Natural killer cell treated with Interleukin-12 subunit alpha and Interleukin-12 subunit beta and Interleukin-15 and Interleukin-18, amount 100 ng/mL, for 72 hours (primary cell): Measurements from ENCODE around the gene RBM39. TPM values are rescaled to one million over a fixed set of nuclear protein-coding genes. Genes with fewer than 3 reads are reported as not detected.
"Not testable (repeated sequence)": the region's sequence is repeated elsewhere in the genome, so short reads cannot be mapped to it uniquely, and the experiment has no call there.

Source experiments
- ATAC-seq, 2 donors: fragments of 150-1000 bp; cut with Tn5 transposase in 1 of 2; sonication (Bioruptor Pico), chemical (Tn5 transposase) in 1 of 2; 2 replicates each; pipeline ENCODE4 v1.10.0; 2021
- DNase-seq: peaks from one replicate; pipeline ENCODE4 v3.0.0; 2022; ENCODE audit warnings: low spot score
- H3K27ac Mint-ChIP-seq, 2 donors: 1 replicate in 1 of 2; 2 replicates in 1 of 2; pipeline ENCODE4 v1.8.0; 2022; ENCODE audit warnings: mixed read lengths in 2 of 2, mild to moderate bottlenecking in 1 of 2, moderate library complexity in 1 of 2
- H3K27me3 Mint-ChIP-seq, 2 donors: 1 replicate in 1 of 2; 2 replicates in 1 of 2; pipeline ENCODE4 v1.8.0; 2022; ENCODE audit warnings: mixed read lengths in 2 of 2
- H3K36me3 Mint-ChIP-seq: one replicate; pipeline ENCODE4 v1.8.0; 2022; ENCODE audit warnings: mixed read lengths
- H3K4me1 Mint-ChIP-seq, 2 donors: 1 replicate in 1 of 2; 2 replicates in 1 of 2; pipeline ENCODE4 v1.8.0; 2022; ENCODE audit warnings: low read depth in 2 of 2, mixed read lengths in 2 of 2, mild to moderate bottlenecking in 1 of 2
- H3K4me3 Mint-ChIP-seq: one replicate; pipeline ENCODE4 v1.8.0; 2022; ENCODE audit warnings: mixed read lengths
- H3K9me3 Mint-ChIP-seq: 2 replicates; pipeline ENCODE4 v1.8.0; 2022; ENCODE audit warnings: mixed read lengths
- total RNA-seq, 2 donors: library from RNA; stranded (reverse); gene quantifications; one replicate each; pipeline ENCODE4 v1.2.3, GENCODE V29; 2022

RBM39 gene
- total RNA-seq, 2 donors from 2014 or later = 404 to 438 TPM

DNA sequence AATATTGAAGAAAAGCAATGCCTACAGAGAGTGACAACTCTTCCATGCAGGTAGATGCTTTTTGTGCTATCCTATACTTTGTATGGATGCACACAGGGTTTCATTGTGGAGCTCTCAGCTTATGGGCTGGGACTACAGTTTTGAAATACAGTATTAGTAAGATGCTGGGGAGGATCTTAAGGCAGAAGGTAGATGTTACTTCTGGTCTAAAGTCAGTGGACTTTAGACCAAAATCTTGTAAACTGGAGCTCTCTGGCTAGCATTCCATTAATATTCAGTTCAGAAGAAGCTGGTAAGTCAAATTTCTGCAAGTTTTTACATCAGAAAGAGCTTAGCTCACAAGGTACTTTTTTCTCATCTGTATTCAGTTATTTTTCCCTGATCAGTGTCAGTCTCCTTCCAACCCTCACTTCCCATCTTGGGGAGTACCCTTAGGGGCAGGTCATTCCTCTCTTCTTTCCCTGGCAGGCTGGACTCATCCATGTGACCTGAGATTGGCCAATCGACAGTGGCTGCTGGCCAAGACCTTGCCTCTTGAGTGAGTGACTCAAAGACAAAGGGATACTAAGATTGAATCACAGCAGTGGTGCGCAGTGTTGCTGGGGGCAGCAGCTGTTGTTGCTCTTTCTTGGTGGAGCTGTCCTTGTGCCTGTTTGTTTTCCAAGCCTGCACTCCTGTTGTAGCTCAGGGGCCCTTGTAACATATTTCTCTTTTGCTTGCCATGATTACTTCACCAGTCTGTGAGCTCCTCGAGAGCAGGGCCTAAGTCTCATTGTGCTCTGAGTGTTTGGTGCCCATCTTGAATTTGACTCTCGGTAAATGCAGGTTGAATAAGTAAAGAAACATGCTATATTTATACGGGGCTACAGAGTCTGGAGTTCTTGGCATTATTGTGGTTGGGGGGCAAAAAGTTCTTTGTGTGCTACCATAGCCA lies 26.9 kb upstream of the RBM39 start:
- H3K27me3 Mint-ChIP-seq = no peaks in the 10 kb centered on the region
- H3K27ac Mint-ChIP-seq = peak overlapping the region; percentile 100
- peak overlapping the region; percentile 93 for H3K4me3 Mint-ChIP-seq
- peaks cover 15% of the 10 kb centered on the region for H3K36me3 Mint-ChIP-seq
- peaks cover 43 to 50% of the 10 kb centered on the region in 2 donors for H3K4me1 Mint-ChIP-seq
- DNase-seq (no peak), ATAC-seq (no peak)
- H3K9me3 Mint-ChIP-seq = no peaks in the 10 kb centered on the region

DNA sequence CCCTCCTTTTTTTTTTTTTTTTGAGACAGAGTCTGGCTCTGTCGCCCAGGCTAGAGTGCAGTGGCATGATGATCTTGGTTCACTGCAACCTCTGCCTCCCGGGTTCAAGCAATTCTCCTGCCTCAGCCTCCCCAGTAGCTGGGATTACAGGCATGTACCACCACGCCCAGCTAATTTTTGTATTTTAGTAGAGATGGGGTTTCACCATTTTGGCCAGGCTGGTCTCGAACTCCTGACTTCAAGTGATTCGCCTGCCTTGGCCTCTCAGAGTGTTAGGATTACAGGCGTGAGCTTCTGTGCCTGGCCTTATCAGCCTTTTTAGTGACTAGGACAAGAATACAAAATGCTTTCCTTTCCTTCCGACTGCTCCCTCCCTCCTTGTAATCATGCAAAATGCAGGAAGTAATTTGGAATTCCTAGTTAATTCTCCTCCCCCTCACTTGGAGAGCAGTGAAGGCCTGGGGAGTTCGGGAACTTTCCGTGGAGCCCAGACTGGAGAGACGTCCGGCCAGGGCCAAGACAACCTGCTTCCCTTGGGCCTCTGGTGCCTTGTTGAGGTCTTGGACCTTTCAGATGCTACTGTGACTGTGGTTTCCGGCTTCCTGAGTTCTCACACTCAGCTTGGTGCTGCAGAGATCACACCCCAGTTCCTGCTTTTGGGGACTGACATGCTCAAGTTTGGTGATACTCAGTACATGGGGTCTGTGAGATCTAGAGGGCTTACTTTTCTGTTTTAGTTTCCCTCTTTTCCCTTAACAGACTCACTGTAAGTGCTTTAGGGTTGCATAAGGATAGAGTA lies 25.8 kb upstream of the RBM39 start:
- DNase-seq (peak; percentile 83), ATAC-seq (peak; percentile 12 to 51)
- H3K4me1 Mint-ChIP-seq = peaks cover 33 to 39% of the 10 kb centered on the region in 2 donors
- H3K4me3 Mint-ChIP-seq = peak overlapping the region; percentile 93
- H3K27ac Mint-ChIP-seq = peak overlapping the region; percentile 100
- H3K36me3 Mint-ChIP-seq = peaks cover 8% of the 10 kb centered on the region
- H3K27me3 Mint-ChIP-seq = no peaks in the 10 kb centered on the region
- no peaks in the 10 kb centered on the region for H3K9me3 Mint-ChIP-seq

DNA sequence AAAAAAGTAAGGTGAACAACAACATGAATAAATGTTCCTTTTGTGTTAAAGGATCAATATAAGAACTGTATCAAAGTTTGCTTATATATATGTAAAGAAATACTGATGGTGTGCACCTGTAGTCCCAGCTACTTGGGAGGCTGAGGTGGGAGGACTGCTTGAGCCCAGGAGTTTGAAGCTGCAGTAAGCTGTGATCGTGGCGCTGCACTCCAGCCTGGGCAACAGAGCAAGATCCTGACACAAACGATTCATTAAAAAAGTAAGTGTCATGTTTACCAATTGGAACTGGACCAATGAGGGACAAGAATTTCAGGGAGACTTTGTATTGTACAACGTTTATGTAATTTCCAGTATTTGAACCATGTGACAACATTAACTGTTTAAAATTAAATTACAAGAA lies 24.8 kb upstream of the RBM39 start:
- peak overlapping the region; percentile 100 for H3K27ac Mint-ChIP-seq
- H3K4me3 Mint-ChIP-seq = no peak overlapping the region
- H3K4me1 Mint-ChIP-seq = peaks cover 30 to 35% of the 10 kb centered on the region in 2 donors
- H3K36me3 Mint-ChIP-seq = peaks cover 8% of the 10 kb centered on the region
- ATAC-seq = no peak
- H3K27me3 Mint-ChIP-seq = no peaks in the 10 kb centered on the region
- H3K9me3 Mint-ChIP-seq = no peaks in the 10 kb centered on the region
- DNase-seq = no peak

DNA sequence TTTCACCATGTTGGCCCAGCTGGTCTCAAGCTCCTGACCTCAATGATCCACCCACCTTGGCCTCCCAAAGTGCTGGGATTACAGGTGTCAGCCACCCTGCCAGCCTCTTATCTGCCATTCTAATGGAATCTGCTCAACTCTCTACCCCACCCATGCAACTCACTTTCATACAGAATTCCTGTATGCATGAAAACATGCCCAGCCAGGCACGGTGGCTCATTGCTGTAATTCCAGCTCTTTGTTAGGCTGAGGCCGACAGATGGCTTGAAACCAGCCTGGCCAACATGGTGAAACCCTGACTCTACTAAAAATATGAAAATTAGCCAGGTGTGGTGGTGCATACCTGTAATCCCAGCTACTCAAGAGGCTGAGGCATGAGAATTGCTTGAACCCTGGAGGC lies 22.9 kb upstream of the RBM39 start:
- not testable (repeated sequence) for DNase-seq, H3K4me3 Mint-ChIP-seq, H3K27ac Mint-ChIP-seq, ATAC-seq, H3K27me3 Mint-ChIP-seq, H3K9me3 Mint-ChIP-seq, H3K36me3 Mint-ChIP-seq
- peaks cover 22 to 25% of the 10 kb centered on the region in 2 donors for H3K4me1 Mint-ChIP-seq

DNA sequence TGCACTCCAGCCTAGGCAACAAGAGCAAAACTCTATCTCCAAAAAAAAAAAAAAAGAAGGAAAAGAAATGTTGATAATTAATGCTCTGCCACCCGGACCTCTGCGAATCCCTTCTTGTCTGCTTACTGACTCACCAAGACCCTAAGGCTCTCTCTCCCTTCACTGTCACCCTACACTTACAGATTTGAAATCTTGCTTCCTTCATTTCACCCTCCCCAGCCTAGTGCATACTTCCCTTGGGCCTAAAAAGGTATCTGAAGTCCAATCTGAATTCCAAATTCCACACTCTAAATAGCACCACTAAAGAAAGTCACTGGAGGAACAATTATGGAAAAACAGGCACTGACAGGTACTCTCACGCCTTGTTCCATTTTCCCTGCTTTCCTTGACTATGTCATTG lies 20.4 kb upstream of the RBM39 start:
- H3K27ac Mint-ChIP-seq = no peak overlapping the region
- no peaks in the 10 kb centered on the region for H3K9me3 Mint-ChIP-seq

DNA sequence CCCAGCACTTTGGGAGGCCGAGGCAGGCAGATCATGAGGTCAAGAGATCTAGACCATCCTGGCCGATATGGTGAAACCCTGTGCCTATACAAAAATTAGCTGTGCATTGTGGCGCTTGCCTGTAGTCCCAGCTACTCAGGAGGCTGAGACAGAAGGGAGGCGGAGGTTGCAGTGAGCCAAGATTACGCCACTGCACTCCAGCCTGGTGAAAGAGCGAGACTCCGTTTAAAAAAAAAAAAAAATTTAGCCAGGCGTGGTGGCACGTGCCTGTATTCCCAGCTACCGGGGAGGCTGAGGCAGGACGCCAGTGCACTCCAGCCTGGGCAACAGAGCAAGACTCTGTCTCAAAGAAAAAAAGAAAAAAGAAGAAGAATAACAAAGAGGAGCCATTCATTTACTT lies 19.5 kb upstream of the RBM39 start:
- not testable (repeated sequence) for H3K4me3 Mint-ChIP-seq, H3K27me3 Mint-ChIP-seq, H3K36me3 Mint-ChIP-seq, H3K4me1 Mint-ChIP-seq, H3K9me3 Mint-ChIP-seq, DNase-seq, ATAC-seq
- peak overlapping the region in 1 of 2 donors; percentile 31 for H3K27ac Mint-ChIP-seq

More for the DNA sequence above, 20.4 kb upstream of the RBM39 start:
- peaks cover 3 to 6% of the 10 kb centered on the region in 2 donors for H3K4me1 Mint-ChIP-seq
- no peak overlapping the region for H3K4me3 Mint-ChIP-seq
- H3K36me3 Mint-ChIP-seq = no peaks in the 10 kb centered on the region
- ATAC-seq (no peak), DNase-seq (no peak)
- no peaks in the 10 kb centered on the region for H3K27me3 Mint-ChIP-seq

DNA sequence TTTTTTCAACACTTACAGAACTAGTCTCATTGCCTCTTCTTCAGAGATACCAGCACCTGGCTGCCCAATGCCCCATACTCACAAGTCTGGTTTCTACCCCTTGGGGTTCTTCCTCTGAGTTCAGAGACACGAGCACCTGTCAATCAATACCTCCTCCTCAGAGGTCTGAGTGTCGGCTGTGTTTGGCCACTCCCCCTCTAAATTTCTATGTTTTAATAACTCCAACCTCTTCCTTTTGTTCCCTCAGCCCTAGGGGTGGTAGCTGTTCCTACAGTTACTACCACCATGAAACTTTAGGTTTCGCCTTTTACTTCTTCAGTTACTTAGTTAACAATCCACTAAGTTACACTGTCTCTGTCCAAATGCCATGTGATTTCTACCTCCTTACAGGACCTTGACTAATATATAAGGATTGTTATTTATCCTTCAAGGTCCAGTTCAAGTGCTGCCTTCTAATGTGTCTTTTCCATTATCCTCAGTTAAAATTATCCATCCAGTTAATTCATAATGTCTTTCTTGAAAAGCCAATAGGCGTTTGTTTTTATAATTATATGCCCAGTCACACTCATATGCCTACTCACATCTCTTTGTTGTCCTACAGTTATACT lies 15.1 kb upstream of the RBM39 start:
- no peaks in the 10 kb centered on the region for H3K9me3 Mint-ChIP-seq
- no peak for ATAC-seq
- no peak overlapping the region for H3K4me3 Mint-ChIP-seq
- no peaks in the 10 kb centered on the region for H3K4me1 Mint-ChIP-seq
- no peak for DNase-seq
- no peaks in the 10 kb centered on the region for H3K27me3 Mint-ChIP-seq
- H3K36me3 Mint-ChIP-seq = no peaks in the 10 kb centered on the region
- H3K27ac Mint-ChIP-seq = no peak overlapping the region

DNA sequence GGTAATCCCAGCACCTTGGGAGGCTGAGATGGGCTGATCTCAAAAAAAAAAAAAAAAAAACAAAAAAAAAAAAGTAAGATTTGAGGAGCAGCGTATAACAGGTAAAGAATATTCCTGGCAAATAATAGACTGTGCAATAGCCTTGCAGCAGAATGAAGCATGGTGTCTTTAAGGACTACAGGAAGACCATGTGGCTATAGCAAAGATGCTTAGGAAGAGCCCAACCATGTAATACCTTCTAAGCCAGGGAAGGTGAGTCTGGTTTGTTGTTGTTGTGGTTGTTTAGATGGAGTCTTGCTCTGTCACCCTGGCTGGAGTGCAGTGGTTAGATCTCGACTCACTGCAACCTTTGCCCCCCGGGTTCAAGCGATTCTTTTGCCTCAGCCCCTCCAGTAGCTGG lies 14.3 kb upstream of the RBM39 start:
- Mint-ChIP-seq H3K36me3 (no peaks in the 10 kb centered on the region), H3K27ac (no peak overlapping the region), H3K4me3 (no peak overlapping the region), H3K27me3 (no peaks in the 10 kb centered on the region), H3K4me1 (no peaks in the 10 kb centered on the region), H3K9me3 (no peaks in the 10 kb centered on the region)
- DNase-seq = no peak
- ATAC-seq = no peak

DNA sequence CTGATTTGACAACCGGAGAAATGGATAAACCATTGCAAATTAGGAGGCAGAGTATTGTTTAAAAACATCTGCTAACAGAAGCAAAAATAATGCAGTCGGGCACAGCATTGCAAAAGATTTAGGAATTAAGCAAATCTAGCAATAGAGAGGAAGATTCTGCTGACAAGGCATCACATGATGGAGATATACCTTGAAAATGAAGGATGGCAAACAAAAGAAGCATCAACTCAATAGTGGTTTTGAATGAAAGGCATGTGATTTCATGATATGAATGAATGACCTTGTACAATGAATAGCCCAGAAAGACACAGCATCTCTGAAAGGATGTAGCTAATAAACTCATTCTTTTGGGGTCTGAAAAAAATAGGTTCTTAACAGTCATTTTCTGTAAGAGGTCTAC lies 8.6 kb upstream of the RBM39 start:
- no peak overlapping the region for H3K27ac Mint-ChIP-seq
- DNase-seq (no peak), ATAC-seq (no peak)
- no peak overlapping the region for H3K4me3 Mint-ChIP-seq
- no peaks in the 10 kb centered on the region for H3K27me3 Mint-ChIP-seq
- H3K4me1 Mint-ChIP-seq = no peaks in the 10 kb centered on the region
- no peaks in the 10 kb centered on the region for H3K9me3 Mint-ChIP-seq
- H3K36me3 Mint-ChIP-seq = no peaks in the 10 kb centered on the region

DNA sequence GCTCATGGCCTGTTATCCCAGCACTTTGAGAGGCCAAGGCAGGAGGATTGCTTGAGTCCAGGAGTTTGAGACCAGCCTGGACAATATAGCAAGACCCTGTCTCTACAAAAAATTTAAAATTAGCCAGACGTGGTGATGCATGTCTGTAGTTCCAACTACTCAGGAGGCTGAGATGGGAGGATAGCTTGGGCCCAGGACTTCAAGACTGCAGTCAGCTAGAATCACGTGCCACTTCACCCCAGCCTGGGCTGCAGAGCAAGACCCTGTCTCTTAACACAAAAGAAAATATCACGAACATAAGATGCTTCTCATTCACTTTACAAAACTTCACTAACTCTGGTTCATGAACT lies 2.4 kb upstream of the RBM39 start:
- H3K27ac Mint-ChIP-seq = peak overlapping the region; percentile 93 to 99
- peaks cover 31 to 36% of the 10 kb centered on the region in 2 donors for H3K4me1 Mint-ChIP-seq
- peak overlapping the region; percentile 93 for H3K4me3 Mint-ChIP-seq
- not testable (repeated sequence) for ATAC-seq, H3K27me3 Mint-ChIP-seq, DNase-seq, H3K9me3 Mint-ChIP-seq
- peaks cover 20% of the 10 kb centered on the region for H3K36me3 Mint-ChIP-seq

DNA sequence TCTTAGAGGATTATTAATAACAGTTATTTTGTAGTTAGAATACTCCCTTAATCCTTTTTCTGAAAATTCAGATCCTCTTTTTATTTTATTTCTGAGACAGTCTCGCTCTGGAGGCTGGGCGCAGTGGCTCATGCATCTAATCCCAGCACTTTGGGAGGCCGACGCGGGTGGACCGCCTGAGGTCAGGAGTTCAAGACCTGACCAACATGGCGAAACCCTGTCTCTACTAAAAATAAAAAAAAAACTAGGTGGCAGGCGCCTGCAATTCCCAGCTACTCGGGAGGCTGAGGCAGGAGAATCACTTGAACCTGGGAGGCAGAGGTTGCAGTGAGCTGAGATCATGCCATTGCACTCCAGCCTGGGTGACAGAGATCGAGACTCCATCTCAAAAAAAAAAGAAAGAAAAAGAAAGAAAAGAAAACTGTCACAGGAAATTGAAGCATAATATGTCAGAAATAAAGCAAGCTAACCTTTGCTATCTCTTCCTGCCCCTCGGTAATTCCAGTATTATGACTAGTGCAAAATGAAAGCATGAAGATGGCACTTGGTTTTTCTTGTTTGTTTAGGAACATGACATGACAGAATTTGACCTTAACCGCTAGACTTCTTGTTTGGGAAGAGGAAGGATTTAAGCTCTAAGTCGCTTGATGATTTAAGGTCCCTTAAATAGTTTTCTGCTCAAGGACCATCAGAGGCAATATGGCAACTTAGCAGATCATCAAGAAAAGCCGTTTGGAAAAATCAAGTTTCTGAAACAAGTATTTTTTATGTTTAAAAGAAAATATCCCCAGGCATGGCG lies 1.8 kb upstream of the RBM39 start:
- Mint-ChIP-seq H3K4me1 (peaks cover 35 to 40% of the 10 kb centered on the region in 2 donors), H3K4me3 (peak overlapping the region; percentile 93), H3K27ac (peak overlapping the region; percentile 93 to 99), H3K36me3 (peaks cover 24% of the 10 kb centered on the region), H3K27me3 (no peaks in the 10 kb centered on the region), H3K9me3 (no peaks in the 10 kb centered on the region)
- DNase-seq (no peak), ATAC-seq (no peak)

DNA sequence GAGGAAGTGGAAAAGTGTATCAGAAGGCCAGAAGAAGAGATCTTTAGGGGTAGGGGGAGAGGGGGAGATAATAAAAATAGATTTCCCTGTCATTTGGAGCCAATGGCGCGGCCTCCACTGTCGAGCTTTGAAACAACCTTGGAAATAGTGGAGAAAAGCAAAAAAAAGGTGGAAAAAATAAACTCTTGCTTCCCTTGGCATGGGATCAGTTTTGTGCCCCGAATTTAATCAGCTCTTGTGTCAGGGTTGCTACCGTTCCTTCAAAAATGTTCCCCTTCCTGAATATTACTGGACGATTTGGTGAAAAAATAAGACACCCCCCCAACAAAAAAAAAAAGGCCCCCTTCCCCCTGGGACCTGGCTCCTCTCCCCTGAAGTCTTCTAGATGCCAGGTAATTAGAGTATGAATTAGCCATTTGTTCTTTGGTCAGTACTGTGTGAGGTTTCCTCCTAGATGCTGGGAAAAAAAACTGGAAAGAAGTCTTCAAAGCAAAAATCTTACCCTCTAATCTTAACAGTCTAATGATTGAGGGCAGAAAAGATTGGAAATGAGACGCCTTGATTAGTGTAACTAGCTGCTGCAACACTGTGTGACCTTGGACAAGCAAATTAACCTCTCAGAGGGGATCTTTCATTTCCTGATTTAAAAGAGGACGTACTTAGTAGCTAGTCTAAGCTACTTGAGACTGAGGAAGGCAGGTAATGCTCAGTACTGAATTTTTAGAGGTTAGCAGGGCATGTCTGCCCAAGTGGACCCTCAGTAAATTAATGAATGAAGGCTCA lies 872 bp upstream of the RBM39 start:
- no peaks in the 10 kb centered on the region for H3K27me3 Mint-ChIP-seq
- peak overlapping the region; percentile 93 for H3K4me3 Mint-ChIP-seq
- no peaks in the 10 kb centered on the region for H3K9me3 Mint-ChIP-seq
- no peak for DNase-seq
- no peak for ATAC-seq
- peaks cover 44 to 50% of the 10 kb centered on the region in 2 donors for H3K4me1 Mint-ChIP-seq
- H3K36me3 Mint-ChIP-seq = peaks cover 33% of the 10 kb centered on the region
- peak overlapping the region; percentile 93 to 99 for H3K27ac Mint-ChIP-seq
